ENCODE results near the gene PPHLN1.

Gene PPHLN1

GRCh38 chr12:42442311-42442759, 116.4 kb downstream of the PPHLN1 start:
- DNase-seq (ENCODE audit: low spot score): no peak

- DNase-seq (ENCODE audit: low spot score): no peak
Observed at GRCh38 chr12:42442888-42443287, 116.9 kb downstream of the PPHLN1 start.

- no peak for DNase-seq (ENCODE audit: low spot score)
Observed at GRCh38 chr12:42444192-42444943, 118.4 kb downstream of the PPHLN1 start.

GRCh38 chr12:42445891-42446290, 119.9 kb downstream of the PPHLN1 start:
- DNase-seq (ENCODE audit: low spot score): no peak

- DNase-seq (ENCODE audit: low spot score): no peak
Observed at GRCh38 chr12:42446761-42447160, 120.8 kb downstream of the PPHLN1 start.

- DNase-seq (ENCODE audit: low spot score): no peak
Observed at GRCh38 chr12:42447371-42447786, 121.4 kb downstream of the PPHLN1 start.

GRCh38 chr12:42448841-42449240, 122.9 kb downstream of the PPHLN1 start:
- no peak for DNase-seq (ENCODE audit: low spot score)

GRCh38 chr12:42450248-42450647, 124.3 kb downstream of the PPHLN1 start:
- no peak for DNase-seq (ENCODE audit: low spot score)

GRCh38 chr12:42458575-42458974, 132.6 kb downstream of the PPHLN1 start:
- DNase-seq (ENCODE audit: low spot score): no peak

GRCh38 chr12:42459336-42459847, 133.4 kb downstream of the PPHLN1 start:
- no peak for DNase-seq (ENCODE audit: low spot score)

GRCh38 chr12:42462486-42462885, 136.5 kb downstream of the PPHLN1 start:
- DNase-seq (ENCODE audit: low spot score): no peak

- no peak for DNase-seq (ENCODE audit: low spot score)
Observed at GRCh38 chr12:42463671-42464070, 137.7 kb downstream of the PPHLN1 start.

- DNase-seq (ENCODE audit: low spot score): no peak
Observed at GRCh38 chr12:42468341-42468821, 142.4 kb downstream of the PPHLN1 start.

- no peak for DNase-seq (ENCODE audit: low spot score)
Observed at GRCh38 chr12:42468921-42469320, 143.0 kb downstream of the PPHLN1 start.

- DNase-seq (ENCODE audit: low spot score): no peak
Observed at GRCh38 chr12:42469355-42470175, 143.6 kb downstream of the PPHLN1 start.

GRCh38 chr12:42472376-42472775, 146.4 kb downstream of the PPHLN1 start:
- no peak for DNase-seq (ENCODE audit: low spot score)

- DNase-seq (ENCODE audit: low spot score): no peak
Observed at GRCh38 chr12:42473130-42473529, 147.2 kb downstream of the PPHLN1 start.

- no peak for DNase-seq (ENCODE audit: low spot score)
Observed at GRCh38 chr12:42473561-42473960, 147.6 kb downstream of the PPHLN1 start.

- no peak for DNase-seq (ENCODE audit: low spot score)
Observed at GRCh38 chr12:42474391-42474790, 148.4 kb downstream of the PPHLN1 start.

- DNase-seq (ENCODE audit: low spot score): peak; percentile 55
Observed at GRCh38 chr12:42475106-42475505, 149.1 kb downstream of the PPHLN1 start.

- no peak for DNase-seq (ENCODE audit: low spot score)
Observed at GRCh38 chr12:42477941-42478340, 152.0 kb downstream of the PPHLN1 start.

GRCh38 chr12:42481368-42481767, 155.4 kb downstream of the PPHLN1 start:
- no peak for DNase-seq (ENCODE audit: low spot score)
